Neuron (in vitro differentiated cells): ENCODE measurements around the gene HSD17B1.
A peak's percentile ranks its signal among the peaks of the same experiment; 100 is the strongest.
"Not testable (repeated sequence)": the region's sequence is repeated elsewhere in the genome, so short reads cannot be mapped to it uniquely, and the experiment has no call there.

Experiments
- H2AFZ ChIP-seq: one replicate; pipeline ENCODE4 v1.6.1; 2013; ENCODE audit warnings: low read depth, mild to moderate bottlenecking, inconsistent platforms, low read length, moderate library complexity
- H3K27me3 ChIP-seq: one replicate; pipeline ENCODE4 v1.6.1; 2013; ENCODE audit warnings: low read length; ENCODE audit not compliant: insufficient read depth
- H3K36me3 ChIP-seq: one replicate; pipeline ENCODE4 v1.6.1; 2013; ENCODE audit warnings: low read length; ENCODE audit not compliant: insufficient read depth
- H3K4me1 ChIP-seq: one replicate; pipeline ENCODE4 v1.6.1; 2013; ENCODE audit warnings: low read length; ENCODE audit not compliant: insufficient read depth
- H3K4me3 ChIP-seq: 2 replicates; pipeline ENCODE4 v1.5.1; 2013; ENCODE audit warnings: mild to moderate bottlenecking, low read length, moderate library complexity
- H3K9me3 ChIP-seq: one replicate; pipeline ENCODE4 v1.6.1; 2013; ENCODE audit warnings: low read length

The HSD17B1 gene

GRCh38 chr17:42531455-42532354, 21.0 kb upstream of the HSD17B1 start:
- no peak overlapping the region for H2AFZ ChIP-seq
- no peaks in the 10 kb centered on the region for H3K36me3 ChIP-seq

GRCh38 chr17:42535155-42536047, 17.3 kb upstream of the HSD17B1 start:
- peak overlapping the region; percentile 52 for H3K4me3 ChIP-seq
- peaks cover 24% of the 10 kb centered on the region for H3K4me1 ChIP-seq
- H3K9me3 ChIP-seq: no peaks in the 10 kb centered on the region
- H2AFZ ChIP-seq: peak overlapping the region; percentile 54
- peaks cover 8% of the 10 kb centered on the region for H3K36me3 ChIP-seq
- H3K27me3 ChIP-seq: no peaks in the 10 kb centered on the region

More at GRCh38 chr17:42531455-42532354, 21.0 kb upstream of the HSD17B1 start:
- no peaks in the 10 kb centered on the region for H3K9me3 ChIP-seq
- peak overlapping the region; percentile 56 for H3K4me3 ChIP-seq
- H3K4me1 ChIP-seq: peaks cover 21% of the 10 kb centered on the region
- H3K27me3 ChIP-seq: no peaks in the 10 kb centered on the region

GRCh38 chr17:42536048-42536371, 16.7 kb upstream of the HSD17B1 start, which contains the start of gene NAGLU:
TSS of gene NAGLU (plus strand) at chr17:42536241. CDS start at chr17:42536273, 32 bp downstream.
- Histone ChIP-seq H2AFZ (peak within 1 kb of the TSS; percentile 54), H3K9me3 (no peaks in the 10 kb centered on the region), H3K27me3 (no peaks in the 10 kb centered on the region), H3K36me3 (peaks cover 8% of the 10 kb centered on the region), H3K4me3 (peak within 1 kb of the TSS; percentile 52), H3K4me1 (peaks cover 24% of the 10 kb centered on the region)

DNA sequence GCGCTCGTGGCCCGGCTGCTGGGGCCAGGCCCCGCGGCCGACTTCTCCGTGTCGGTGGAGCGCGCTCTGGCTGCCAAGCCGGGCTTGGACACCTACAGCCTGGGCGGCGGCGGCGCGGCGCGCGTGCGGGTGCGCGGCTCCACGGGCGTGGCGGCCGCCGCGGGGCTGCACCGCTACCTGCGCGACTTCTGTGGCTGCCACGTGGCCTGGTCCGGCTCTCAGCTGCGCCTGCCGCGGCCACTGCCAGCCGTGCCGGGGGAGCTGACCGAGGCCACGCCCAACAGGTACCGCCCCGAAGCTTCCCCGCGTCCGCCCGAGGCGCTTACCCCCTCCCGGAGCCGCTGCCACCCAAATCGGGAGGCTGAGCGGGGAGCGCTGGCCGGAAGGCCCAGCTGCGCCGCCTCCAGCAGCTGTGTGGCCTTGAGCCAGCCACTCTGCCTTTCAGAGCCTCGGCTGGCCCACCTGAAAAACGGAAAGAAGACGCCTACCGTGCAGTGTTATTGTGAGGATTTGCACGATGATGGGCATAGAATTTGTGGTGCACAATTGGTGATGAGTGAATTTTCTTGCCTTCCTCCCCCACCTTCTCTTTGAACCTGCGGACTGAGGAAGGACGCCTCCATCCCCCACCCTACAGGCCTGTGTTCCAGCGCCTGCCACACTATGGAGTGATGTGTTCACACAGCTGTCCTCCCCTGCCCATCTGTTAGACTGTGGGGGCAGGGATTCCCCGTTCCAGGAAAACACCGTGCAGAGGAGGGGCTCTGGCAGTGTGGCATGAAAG, 16.2 kb upstream of the HSD17B1 start:
- peaks cover 24% of the 10 kb centered on the region for H3K4me1 ChIP-seq
- H3K36me3 ChIP-seq: peaks cover 10% of the 10 kb centered on the region
- peak overlapping the region; percentile 52 for H3K4me3 ChIP-seq
- H2AFZ ChIP-seq: peak overlapping the region; percentile 54
- H3K9me3 ChIP-seq: no peaks in the 10 kb centered on the region
- H3K27me3 ChIP-seq: no peaks in the 10 kb centered on the region

GRCh38 chr17:42537156-42537805, 15.4 kb upstream of the HSD17B1 start:
- no peaks in the 10 kb centered on the region for H3K27me3 ChIP-seq
- no peak overlapping the region for H2AFZ ChIP-seq
- H3K4me3 ChIP-seq: peak overlapping the region; percentile 52
- peaks cover 21% of the 10 kb centered on the region for H3K4me1 ChIP-seq
- H3K9me3 ChIP-seq: no peaks in the 10 kb centered on the region
- H3K36me3 ChIP-seq: peaks cover 10% of the 10 kb centered on the region

GRCh38 chr17:42537826-42538451, 14.8 kb upstream of the HSD17B1 start:
- H3K9me3 ChIP-seq: no peaks in the 10 kb centered on the region
- peaks cover 21% of the 10 kb centered on the region for H3K4me1 ChIP-seq
- no peak overlapping the region for H3K4me3 ChIP-seq
- no peak overlapping the region for H2AFZ ChIP-seq
- no peaks in the 10 kb centered on the region for H3K27me3 ChIP-seq
- H3K36me3 ChIP-seq: peaks cover 13% of the 10 kb centered on the region

GRCh38 chr17:42538482-42538881, 14.2 kb upstream of the HSD17B1 start:
- Histone ChIP-seq H3K36me3 (peaks cover 15% of the 10 kb centered on the region), H3K27me3 (no peaks in the 10 kb centered on the region), H3K4me1 (peaks cover 21% of the 10 kb centered on the region), H3K4me3 (no peak overlapping the region), H3K9me3 (no peaks in the 10 kb centered on the region), H2AFZ (no peak overlapping the region)

- not testable (repeated sequence) for H2AFZ ChIP-seq, H3K9me3 ChIP-seq
- peaks cover 19% of the 10 kb centered on the region for H3K36me3 ChIP-seq
These were observed 12.2 kb upstream of the HSD17B1 start for GRCh38 chr17:42540558-42540957.

DNA sequence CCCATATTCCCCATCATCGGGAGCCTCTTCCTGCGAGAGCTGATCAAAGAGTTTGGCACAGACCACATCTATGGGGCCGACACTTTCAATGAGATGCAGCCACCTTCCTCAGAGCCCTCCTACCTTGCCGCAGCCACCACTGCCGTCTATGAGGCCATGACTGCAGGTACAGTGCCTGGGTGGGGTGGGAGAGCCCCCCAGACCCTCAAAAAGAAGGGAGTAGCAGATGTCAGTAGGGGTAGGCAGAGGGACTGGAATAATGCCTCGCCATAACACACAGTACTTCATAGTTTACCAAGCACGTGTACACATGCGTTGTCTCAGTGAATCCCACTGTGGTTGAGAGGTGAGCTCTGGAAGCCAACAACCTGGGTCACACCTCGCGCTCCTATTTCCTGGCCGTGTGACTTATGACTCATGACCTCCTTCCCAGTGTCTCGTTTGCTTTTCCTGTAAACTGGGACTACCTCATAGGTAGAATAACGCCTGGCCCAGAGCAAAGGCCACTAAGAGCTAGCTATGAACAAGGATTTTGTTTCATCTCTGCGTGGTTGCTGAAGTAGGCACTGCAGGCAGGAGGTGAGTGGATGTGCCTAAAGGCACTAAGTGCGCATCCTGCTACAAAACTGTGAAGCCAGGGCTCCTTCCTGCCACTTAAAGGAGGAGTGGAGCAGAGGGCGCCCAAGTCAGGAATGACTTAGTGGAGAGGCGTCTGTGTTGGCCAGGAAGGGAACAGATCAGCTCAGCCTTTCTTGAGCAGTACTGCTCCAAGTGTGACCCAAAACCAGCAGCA, 11.5 kb upstream of the HSD17B1 start:
- H3K9me3 ChIP-seq: no peaks in the 10 kb centered on the region
- no peaks in the 10 kb centered on the region for H3K27me3 ChIP-seq
- no peak overlapping the region for H2AFZ ChIP-seq
- H3K4me3 ChIP-seq: no peak overlapping the region
- peaks cover 9% of the 10 kb centered on the region for H3K4me1 ChIP-seq
- peaks cover 19% of the 10 kb centered on the region for H3K36me3 ChIP-seq

More at GRCh38 chr17:42540558-42540957, 12.2 kb upstream of the HSD17B1 start:
- H3K4me1 ChIP-seq: peaks cover 12% of the 10 kb centered on the region
- not testable (repeated sequence) for H3K27me3 ChIP-seq, H3K4me3 ChIP-seq

DNA sequence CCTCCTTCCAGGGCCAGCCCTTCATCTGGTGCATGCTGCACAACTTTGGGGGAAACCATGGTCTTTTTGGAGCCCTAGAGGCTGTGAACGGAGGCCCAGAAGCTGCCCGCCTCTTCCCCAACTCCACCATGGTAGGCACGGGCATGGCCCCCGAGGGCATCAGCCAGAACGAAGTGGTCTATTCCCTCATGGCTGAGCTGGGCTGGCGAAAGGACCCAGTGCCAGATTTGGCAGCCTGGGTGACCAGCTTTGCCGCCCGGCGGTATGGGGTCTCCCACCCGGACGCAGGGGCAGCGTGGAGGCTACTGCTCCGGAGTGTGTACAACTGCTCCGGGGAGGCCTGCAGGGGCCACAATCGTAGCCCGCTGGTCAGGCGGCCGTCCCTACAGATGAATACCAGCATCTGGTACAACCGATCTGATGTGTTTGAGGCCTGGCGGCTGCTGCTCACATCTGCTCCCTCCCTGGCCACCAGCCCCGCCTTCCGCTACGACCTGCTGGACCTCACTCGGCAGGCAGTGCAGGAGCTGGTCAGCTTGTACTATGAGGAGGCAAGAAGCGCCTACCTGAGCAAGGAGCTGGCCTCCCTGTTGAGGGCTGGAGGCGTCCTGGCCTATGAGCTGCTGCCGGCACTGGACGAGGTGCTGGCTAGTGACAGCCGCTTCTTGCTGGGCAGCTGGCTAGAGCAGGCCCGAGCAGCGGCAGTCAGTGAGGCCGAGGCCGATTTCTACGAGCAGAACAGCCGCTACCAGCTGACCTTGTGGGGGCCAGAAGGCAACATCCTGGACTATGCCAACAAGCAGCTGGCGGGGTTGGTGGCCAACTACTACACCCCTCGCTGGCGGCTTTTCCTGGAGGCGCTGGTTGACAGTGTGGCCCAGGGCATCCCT, 9.3 kb upstream of the HSD17B1 start:
- Histone ChIP-seq H3K36me3 (peaks cover 19% of the 10 kb centered on the region), H3K4me3 (no peak overlapping the region), H3K4me1 (no peaks in the 10 kb centered on the region), H3K27me3 (no peaks in the 10 kb centered on the region), H3K9me3 (no peaks in the 10 kb centered on the region), H2AFZ (no peak overlapping the region)

DNA sequence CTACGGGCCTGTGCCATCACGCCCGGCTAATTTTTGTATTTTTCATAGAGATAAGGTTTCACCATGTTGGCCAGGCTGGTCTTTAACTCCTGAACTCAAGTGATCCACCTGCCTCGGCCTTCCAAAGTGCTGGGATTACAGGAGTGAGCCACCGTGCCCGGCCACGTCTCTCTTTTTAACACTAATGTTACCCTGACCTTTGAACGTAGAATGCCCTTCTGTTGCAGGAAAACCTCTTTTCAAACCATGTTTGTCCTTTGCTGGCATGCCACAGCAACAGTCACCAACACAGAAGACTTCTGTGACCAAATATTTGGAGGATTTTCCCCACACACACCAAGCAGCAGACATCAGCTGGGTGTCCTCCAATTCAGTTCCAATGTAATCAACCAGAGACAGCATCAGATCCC, 7.8 kb upstream of the HSD17B1 start:
- H2AFZ ChIP-seq: no peak overlapping the region
- no peaks in the 10 kb centered on the region for H3K27me3 ChIP-seq
- no peaks in the 10 kb centered on the region for H3K4me1 ChIP-seq
- H3K4me3 ChIP-seq: no peak overlapping the region
- peaks cover 12% of the 10 kb centered on the region for H3K36me3 ChIP-seq
- no peaks in the 10 kb centered on the region for H3K9me3 ChIP-seq
